ENCODE data around the gene IL17RC. TPM values are rescaled to one million over a fixed set of nuclear protein-coding genes. Genes with fewer than 3 reads are reported as not detected.
A peak's percentile ranks its signal among the peaks of the same experiment; 100 is the strongest.

IL17RC gene
- total and polyA plus RNA-seq, 2 of the 4 experiments (the other 2 are of a cell fraction) = 20.8 to 28.3 TPM

- Histone ChIP-seq H3K4me1 (ENCODE audit: control insufficient read depth, insufficient read depth, low read length) (peaks cover 10% of the 10 kb centered on the region), H2BK5ac (ENCODE audit: low read depth, low read length, poor library complexity, severe bottlenecking) (peak overlapping the region; percentile 89), H2AK5ac (ENCODE audit: low read depth, low read length) (no peak overlapping the region), H3K9ac (ENCODE audit: low read depth, low read length) (peak overlapping the region; percentile 32; the same call in 1 of the 2 replicates), H3K56ac (ENCODE audit: extremely low read depth, insufficient read depth, low read length) (peak overlapping the region; percentile 5; the same call in 1 of the 2 replicates), H3K27ac (ENCODE audit: insufficient read depth, low read length) (peak overlapping the region; percentile 94), H3K4me2 (ENCODE audit: low read depth, low read length) (peak overlapping the region; percentile 85), H4K20me1 (ENCODE audit: insufficient read depth, low read length) (peaks cover 6% of the 10 kb centered on the region; the same call in 1 of the 2 replicates), H3K23ac (ENCODE audit: low read depth, low read length) (peak overlapping the region; percentile 89), H2BK20ac (ENCODE audit: low read depth, low read length) (no peak overlapping the region; the same call in 1 of the 2 replicates), H3K9me1 (ENCODE audit: insufficient read depth, low read length) (peaks cover 10% of the 10 kb centered on the region), H3K36me3 (ENCODE audit: control insufficient read depth, insufficient read depth, low read length) (peaks cover 28% of the 10 kb centered on the region), H2AK9ac (replicated peaks; ENCODE audit: low read depth, low read length, poor library complexity) (no peak overlapping the region), H2BK15ac (ENCODE audit: low read depth, low read length) (peak overlapping the region; percentile 9; the same call in 1 of the 3 replicates), H3K9me3 (ENCODE audit: control insufficient read depth, insufficient read depth, low read length) (no peaks in the 10 kb centered on the region), H3K4me3 (ENCODE audit: insufficient read depth, low read depth, low read length) (no peak overlapping the region), H3K18ac (ENCODE audit: low read depth, low read length) (peak overlapping the region; percentile 97), H3K79me1 (ENCODE audit: low read depth in 1 of 2, low read length in 2 of 2) (peaks cover 8 to 28% of the 10 kb centered on the region in 2 experiments), H4K5ac (ENCODE audit: low read depth, low read length) (peak overlapping the region; percentile 90), H3K14ac (replicated peaks; ENCODE audit: low read depth, low read length) (no peak overlapping the region), H4K8ac (ENCODE audit: low read depth in 2 of 2, low read length in 2 of 2) (peak overlapping the region in 1 of 2 experiments; percentile 71; a peak in 3 of 4 replicates), H3K4ac (ENCODE audit: low read depth, low read length) (peak overlapping the region; percentile 92), H2AFZ (replicated peaks; ENCODE audit: low read length, poor library complexity) (no peak overlapping the region), H4K91ac (ENCODE audit: insufficient read depth, low read depth, low read length) (peak overlapping the region; percentile 77; the same call in 1 of the 2 replicates), H3K27me3 (ENCODE audit: control insufficient read depth, insufficient read depth, low read length) (no peaks in the 10 kb centered on the region), H2BK120ac (ENCODE audit: low read depth, low read length) (peak overlapping the region; percentile 78)
- POLR2A ChIA-PET (ENCODE audit: unreplicated experiment) = no interaction called here
- intact Hi-C loops (cut with micrococcal nuclease) (no loop called here), in situ Hi-C loops (cut with MboI; ENCODE audit: low sequenced_read_pairs) (no loop called here), dilution Hi-C loops (cut with HindIII; ENCODE audit: low sequenced_read_pairs, unreplicated experiment) (no loop called here)
- TF ChIP-seq NFE2L2 (IDR thresholded peaks at IDR 0.05; ENCODE audit: low read depth, low read length) (peak; percentile 47; the same call in 1 of the 2 replicates), CEBPB (IDR thresholded peaks at IDR 0.05; ENCODE audit: low read depth, low read length) (peak; percentile 80), ELK1 (IDR thresholded peaks at IDR 0.05; ENCODE audit: borderline replicate concordance, low read depth, low read length) (no peak), RAD21 (IDR thresholded peaks at IDR 0.05; ENCODE audit: low read length) (no peak), FOS (IDR thresholded peaks at IDR 0.05; ENCODE audit: low read depth, low read length) (peak; percentile 36; the same call in 1 of the 2 replicates), CTCF (conservative IDR thresholded peaks at IDR 0.05; ENCODE audit: low read depth, low read length) (no peak), POLR2A (IDR thresholded peaks at IDR 0.05; ENCODE audit: low read depth, low read length) (no peak), MAFK (IDR thresholded peaks at IDR 0.05; ENCODE audit: low read depth, low read length) (no peak), RFX5 (IDR thresholded peaks at IDR 0.05; ENCODE audit: low read depth, low read length) (no peak), CHD1 (IDR thresholded peaks at IDR 0.05; ENCODE audit: low read depth, low read length) (no peak), MAZ (IDR thresholded peaks at IDR 0.05; ENCODE audit: borderline replicate concordance, low read depth, low read length) (no peak), MXI1 (IDR thresholded peaks at IDR 0.05; ENCODE audit: borderline replicate concordance, low read depth, low read length) (no peak), USF2 (IDR thresholded peaks at IDR 0.05; ENCODE audit: low read depth, low read length) (no peak)
- DNase-seq = peak; percentile 83
- ATAC-seq (ENCODE audit: low read depth) = peak; percentile 89
- CTCF ChIA-PET = no interaction called here
- BruUV-seq (replicated peaks) = no TSS peak
- no CpG with 5 or more reads among the region's 3 CpGs for WGBS, 2 experiments (ENCODE audit: extremely low coverage in 2 of 2, insufficient read length in 1 of 2)
Measured at GRCh38 chr3:9970020-9970652, 53.2 kb downstream of the IL17RC start.
